NB4 (cell line): Measurements from ENCODE around the gene AP3S2.

Source experiments
- MYC ChIP-seq: IDR thresholded peaks from 2 replicates; pipeline ENCODE4 v1.6.1; 2011; ENCODE audit warnings: low read depth, low read length
- POLR2A ChIP-seq: IDR thresholded peaks from 2 replicates; pipeline ENCODE4 v1.6.1; 2011; ENCODE audit warnings: mild to moderate bottlenecking; ENCODE audit not compliant: insufficient read length; ENCODE audit errors: extremely low read depth
- TF ChIP-seq, protein P1 (sequence below): IDR thresholded peaks from one replicate; pipeline ENCODE4 v1.5.1; 2012; ENCODE audit warnings: low read depth, low read length
- TF ChIP-seq, protein P2 (sequence below): IDR thresholded peaks from 2 replicates; pipeline ENCODE4 v1.6.1; 2011; ENCODE audit warnings: low read depth, low read length

DNA sequence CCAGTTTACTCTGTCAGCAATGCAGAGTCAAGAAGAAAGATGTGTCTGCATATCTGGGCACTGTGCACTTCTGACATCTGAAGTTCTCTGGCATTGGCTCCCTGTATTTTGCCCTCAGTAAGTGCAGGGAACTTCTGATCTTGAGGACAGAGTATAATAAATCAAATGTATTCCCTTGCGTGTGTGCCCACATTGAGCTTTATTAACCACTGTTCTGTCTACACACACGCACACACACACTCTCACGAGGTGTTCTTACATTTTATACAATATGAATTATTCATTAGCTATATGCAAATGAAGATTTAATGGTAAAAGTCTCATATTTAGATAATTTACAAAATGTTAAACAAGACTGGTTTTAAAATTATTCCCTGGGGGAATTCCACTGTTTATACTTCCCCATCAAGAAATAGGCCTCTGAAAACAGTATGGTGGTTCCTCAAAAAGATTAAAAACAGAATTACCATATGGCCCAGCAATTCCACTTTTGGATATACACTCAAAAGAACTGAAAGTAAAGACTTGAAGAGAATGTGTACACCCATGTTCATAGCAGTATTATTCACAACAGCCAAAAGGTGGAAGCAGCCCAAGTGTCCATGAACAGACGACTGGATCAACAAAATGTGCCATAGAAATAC lies 54.5 kb downstream of the AP3S2 start:
- TF ChIP-seq, protein P1, sequence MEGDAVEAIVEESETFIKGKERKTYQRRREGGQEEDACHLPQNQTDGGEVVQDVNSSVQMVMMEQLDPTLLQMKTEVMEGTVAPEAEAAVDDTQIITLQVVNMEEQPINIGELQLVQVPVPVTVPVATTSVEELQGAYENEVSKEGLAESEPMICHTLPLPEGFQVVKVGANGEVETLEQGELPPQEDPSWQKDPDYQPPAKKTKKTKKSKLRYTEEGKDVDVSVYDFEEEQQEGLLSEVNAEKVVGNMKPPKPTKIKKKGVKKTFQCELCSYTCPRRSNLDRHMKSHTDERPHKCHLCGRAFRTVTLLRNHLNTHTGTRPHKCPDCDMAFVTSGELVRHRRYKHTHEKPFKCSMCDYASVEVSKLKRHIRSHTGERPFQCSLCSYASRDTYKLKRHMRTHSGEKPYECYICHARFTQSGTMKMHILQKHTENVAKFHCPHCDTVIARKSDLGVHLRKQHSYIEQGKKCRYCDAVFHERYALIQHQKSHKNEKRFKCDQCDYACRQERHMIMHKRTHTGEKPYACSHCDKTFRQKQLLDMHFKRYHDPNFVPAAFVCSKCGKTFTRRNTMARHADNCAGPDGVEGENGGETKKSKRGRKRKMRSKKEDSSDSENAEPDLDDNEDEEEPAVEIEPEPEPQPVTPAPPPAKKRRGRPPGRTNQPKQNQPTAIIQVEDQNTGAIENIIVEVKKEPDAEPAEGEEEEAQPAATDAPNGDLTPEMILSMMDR, result no peak
- TF ChIP-seq, protein P2, sequence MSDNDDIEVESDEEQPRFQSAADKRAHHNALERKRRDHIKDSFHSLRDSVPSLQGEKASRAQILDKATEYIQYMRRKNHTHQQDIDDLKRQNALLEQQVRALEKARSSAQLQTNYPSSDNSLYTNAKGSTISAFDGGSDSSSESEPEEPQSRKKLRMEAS, result no peak
- TF ChIP-seq POLR2A (no peak), MYC (no peak)
